GM19455 (cell line): ENCODE results near the gene DIPK1A.

Source experiments
- ATAC-seq: cut with Tn5 transposase; IDR thresholded peaks from one replicate; pipeline ENCODE4 v1.9.1; 2021; ENCODE audit not compliant: unreplicated experiment

DIPK1A gene

GRCh38 chr1:92961131-92961895 is at the start of gene DIPK1A:
DIPK1A (minus strand) TSS chr1:92961462; CDS start chr1:92961429, 33 bp downstream.
- ATAC-seq: peak; percentile 48

GRCh38 chr1:93007941-93008577 is 46.8 kb upstream of the DIPK1A start:
- ATAC-seq: no peak

GRCh38 chr1:93005252-93005598 is 44.0 kb upstream of the DIPK1A start:
- no peak for ATAC-seq

GRCh38 chr1:93004566-93005251 is 43.4 kb upstream of the DIPK1A start:
- ATAC-seq: no peak

GRCh38 chr1:93003981-93004380 is 42.7 kb upstream of the DIPK1A start:
- ATAC-seq: no peak

GRCh38 chr1:93002781-93003180 is 41.5 kb upstream of the DIPK1A start:
- no peak for ATAC-seq

- no peak for ATAC-seq
These were observed 40.6 kb upstream of the DIPK1A start for GRCh38 chr1:93001893-93002292.

- ATAC-seq: no peak
These were observed 39.5 kb upstream of the DIPK1A start for GRCh38 chr1:93000751-93001175.

- no peak for ATAC-seq
These were observed 39.0 kb upstream of the DIPK1A start for GRCh38 chr1:93000291-93000690.

GRCh38 chr1:92998821-92999220 is 37.6 kb upstream of the DIPK1A start:
- no peak for ATAC-seq

GRCh38 chr1:92995441-92996430 is 34.5 kb upstream of the DIPK1A start:
- no peak for ATAC-seq

- ATAC-seq: peak; percentile 89
These were observed 32.9 kb upstream of the DIPK1A start for GRCh38 chr1:92994105-92994712.

- no peak for ATAC-seq
These were observed 32.3 kb upstream of the DIPK1A start for GRCh38 chr1:92993581-92993980.

- no peak for ATAC-seq
These were observed 31.6 kb upstream of the DIPK1A start for GRCh38 chr1:92992877-92993276.

GRCh38 chr1:92992054-92992453 is 30.8 kb upstream of the DIPK1A start:
- no peak for ATAC-seq

- no peak for ATAC-seq
These were observed 29.6 kb upstream of the DIPK1A start for GRCh38 chr1:92990828-92991227.

- no peak for ATAC-seq
These were observed 28.8 kb upstream of the DIPK1A start for GRCh38 chr1:92989936-92990583.

GRCh38 chr1:92989253-92989652 is 28.0 kb upstream of the DIPK1A start:
- no peak for ATAC-seq

GRCh38 chr1:92987462-92987861 is 26.2 kb upstream of the DIPK1A start:
- no peak for ATAC-seq

GRCh38 chr1:92985101-92985500 is 23.8 kb upstream of the DIPK1A start:
- no peak for ATAC-seq
